Measurements from ENCODE around the gene TAAR1.
"Not testable (repeated sequence)": the region's sequence is repeated elsewhere in the genome, so short reads cannot be mapped to it uniquely, and the experiment has no call there.

The TAAR1 gene, protein sequence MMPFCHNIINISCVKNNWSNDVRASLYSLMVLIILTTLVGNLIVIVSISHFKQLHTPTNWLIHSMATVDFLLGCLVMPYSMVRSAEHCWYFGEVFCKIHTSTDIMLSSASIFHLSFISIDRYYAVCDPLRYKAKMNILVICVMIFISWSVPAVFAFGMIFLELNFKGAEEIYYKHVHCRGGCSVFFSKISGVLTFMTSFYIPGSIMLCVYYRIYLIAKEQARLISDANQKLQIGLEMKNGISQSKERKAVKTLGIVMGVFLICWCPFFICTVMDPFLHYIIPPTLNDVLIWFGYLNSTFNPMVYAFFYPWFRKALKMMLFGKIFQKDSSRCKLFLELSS
- 0 to 0.07 (median 0) reads per million in 18 experiments for total RNA-seq

DNA sequence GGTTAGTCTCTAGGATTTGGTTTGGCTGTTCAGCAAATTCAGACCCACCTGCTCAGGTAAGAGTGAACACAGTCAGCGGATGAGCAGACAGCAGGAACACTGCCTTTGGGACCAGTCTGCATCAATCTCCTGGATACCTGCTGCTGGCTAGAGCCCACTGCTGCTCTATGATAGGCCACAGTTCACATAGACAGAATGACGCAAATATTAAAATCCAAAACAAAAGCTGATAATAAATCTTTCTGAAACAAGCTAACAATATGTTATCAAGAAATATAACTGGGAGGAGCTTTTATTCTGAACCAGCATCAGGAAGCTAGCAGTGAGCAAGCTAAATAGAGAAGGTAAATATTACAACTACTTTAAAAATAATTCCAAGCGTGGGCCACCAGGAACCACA is at the start of gene TAAR1:
Gene TAAR1 (minus strand): TSS at position 101 of the 400 bp plus-strand sequence. CDS start 13,179 bp downstream, outside the sequence.
- DNase-seq, result no peak

DNA sequence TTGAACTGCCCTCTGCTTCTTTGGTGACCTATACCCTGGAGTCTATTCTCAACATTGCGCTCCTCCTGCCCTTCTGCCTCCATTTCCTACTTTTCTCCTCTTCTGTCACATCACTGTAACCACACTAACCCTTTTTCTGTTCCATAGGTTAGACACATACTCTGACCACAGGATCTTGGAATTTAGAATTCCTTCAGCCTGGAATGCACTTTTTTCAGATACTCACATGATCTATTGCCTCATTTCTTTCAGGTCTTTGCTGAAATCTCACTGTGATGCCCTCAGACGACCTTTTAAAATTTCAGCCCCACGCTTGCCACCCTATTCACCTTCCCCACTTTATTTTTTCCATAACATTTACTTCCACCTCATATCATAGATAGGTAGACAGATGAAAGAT is 49.8 kb upstream of the TAAR1 start:
- no peak for DNase-seq

DNA sequence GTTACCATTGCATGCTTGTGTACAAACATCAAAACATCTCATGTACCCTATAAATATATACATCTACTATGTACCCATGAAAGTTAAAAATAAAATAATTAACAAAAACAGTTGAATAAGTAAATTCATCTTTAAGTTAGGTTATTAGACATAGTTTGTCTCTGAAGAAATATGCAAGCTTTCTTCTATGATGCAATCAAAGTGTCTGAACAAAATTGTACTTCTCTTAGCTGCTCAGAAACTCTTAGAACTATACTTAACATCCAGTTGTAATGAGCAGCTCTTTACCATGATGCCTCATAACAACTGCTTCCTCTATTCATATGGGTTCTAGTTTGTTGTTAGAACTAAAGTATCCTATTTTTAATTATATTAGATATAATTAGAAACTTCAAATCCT is 49.0 kb upstream of the TAAR1 start:
- DNase-seq, result peak in 1 of 2 donors; percentile 25

DNA sequence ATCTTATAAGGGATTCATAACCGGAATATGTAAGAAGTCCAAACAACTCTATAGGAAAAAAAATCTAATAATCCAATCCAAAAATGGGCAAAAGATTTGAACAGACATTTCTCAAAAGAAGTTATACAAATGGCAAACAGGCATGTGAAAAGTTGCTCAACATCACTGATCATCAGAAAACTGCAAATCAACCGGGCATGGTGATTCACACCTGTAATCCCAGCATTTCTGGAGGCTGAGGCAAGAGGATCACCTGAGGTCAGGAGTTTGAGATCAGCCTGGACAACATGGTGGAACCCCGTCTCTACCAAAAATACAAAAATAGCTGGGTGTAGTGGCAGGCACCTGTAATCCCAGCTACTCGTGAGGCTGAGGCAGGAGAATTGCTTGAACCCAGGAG is 47.8 kb upstream of the TAAR1 start:
- not testable (repeated sequence) for DNase-seq

DNA sequence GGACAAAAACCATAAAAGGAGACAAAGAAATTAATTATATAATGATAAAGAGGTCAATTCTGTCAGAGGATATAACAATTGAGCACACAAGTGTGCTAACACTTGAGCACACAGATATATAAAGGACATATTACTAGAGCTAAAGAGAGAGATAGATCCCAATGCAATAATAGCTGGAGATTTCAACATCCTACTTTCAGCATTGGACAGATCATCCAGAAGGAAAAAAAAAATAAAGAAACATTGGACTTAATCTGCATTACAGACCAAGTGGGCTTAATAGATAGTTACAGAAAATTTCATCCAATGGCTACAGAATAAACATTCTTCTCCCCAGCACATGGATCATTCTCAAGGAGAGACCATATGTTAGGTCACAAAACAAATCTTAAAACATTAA is 45.0 kb upstream of the TAAR1 start:
- DNase-seq, result no peak

DNA sequence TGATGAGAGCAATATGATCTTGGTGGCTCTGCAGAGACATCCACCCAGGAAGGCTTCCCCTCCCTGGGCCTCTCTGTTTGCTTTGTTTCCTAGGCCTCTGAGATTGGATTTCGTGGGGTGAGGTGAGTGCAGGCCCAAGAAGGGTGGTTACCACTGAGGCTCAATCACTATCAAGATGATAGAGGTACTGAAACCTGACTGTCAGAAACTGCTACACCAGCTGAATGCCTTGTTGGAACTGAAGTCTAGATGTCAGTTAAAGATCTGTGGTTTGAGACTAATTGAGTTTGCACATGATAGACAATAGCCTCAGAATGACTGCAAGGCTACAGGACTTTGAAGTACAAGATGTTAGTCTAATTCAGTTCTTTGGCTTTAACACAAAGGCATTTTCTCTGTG is 39.6 kb upstream of the TAAR1 start:
- DNase-seq, result no peak

DNA sequence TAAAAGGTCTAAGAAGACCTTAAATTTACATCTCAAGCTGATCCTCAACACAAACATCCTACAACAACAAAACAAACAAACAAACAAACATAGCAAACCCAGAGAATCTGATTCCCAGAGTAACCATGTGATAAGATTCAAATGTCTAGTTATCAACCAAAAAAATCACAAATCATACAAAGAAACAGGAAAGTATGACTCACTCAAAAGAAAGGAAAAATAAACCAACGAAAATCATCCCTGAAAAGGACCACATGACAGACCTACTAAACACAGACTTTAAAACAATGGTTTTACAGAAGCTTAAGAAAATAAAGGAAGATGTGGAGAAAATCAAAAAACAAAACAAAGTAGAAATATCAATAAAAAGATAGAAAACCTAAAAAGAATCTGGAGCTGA is 36.8 kb upstream of the TAAR1 start:
- DNase-seq, result no peak

DNA sequence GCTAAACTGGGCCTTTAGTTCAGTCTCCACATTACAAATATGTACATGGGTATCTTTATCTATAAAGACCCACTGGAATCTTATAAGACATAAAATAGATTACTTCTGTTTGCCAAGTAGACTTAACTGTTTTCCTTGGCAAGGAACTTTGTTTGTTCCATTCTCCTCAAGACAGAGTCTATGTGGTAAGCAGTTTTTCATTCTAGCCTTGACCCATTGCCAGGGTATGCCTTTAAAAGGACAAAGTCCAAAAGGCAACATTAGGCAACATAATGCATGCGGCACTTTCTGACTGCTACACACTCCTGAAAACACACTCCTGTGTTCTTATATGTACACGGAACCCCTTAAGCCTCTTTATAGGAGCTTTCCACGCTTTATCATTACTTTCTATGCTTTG is 34.5 kb upstream of the TAAR1 start:
- DNase-seq, result no peak

DNA sequence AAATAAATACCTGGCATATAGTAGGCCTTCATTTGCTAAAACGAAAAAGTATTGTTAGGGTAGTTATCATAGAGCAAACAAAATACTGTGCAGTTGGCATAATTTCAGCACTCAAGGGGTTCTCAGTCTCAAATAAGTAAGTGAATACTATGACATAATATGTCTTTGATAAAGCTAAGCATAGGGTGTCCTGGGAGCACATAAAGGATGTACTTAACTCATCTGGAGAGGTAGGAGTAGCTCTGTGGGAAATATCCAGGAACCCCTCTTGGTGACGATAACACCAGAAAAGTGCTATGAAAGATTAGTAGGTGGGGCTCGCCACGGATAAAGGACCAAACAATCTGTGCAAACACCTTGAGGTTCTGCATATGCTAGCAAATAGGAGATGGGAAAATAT is 31.7 kb upstream of the TAAR1 start:
- DNase-seq, result no peak

DNA sequence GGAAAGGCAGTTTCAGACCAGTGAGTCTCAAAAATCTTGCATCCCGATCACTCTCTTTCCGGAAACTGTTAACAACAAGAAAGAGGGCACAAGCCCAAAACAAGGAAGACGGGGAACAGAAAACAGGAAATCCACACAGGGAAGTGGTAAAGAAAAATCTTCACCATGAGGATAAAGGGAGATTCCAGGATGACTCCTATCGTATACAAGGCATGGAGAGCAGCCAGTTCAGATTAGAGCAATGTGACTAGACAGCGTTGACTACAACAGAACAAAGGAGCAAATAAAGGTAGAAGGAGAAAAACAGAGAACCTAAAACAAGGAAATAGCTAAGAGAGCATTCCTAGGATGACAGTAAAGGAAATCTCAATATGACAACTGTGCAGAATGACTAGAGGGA is 28.3 kb upstream of the TAAR1 start:
- peak; percentile 37 to 51 for DNase-seq

DNA sequence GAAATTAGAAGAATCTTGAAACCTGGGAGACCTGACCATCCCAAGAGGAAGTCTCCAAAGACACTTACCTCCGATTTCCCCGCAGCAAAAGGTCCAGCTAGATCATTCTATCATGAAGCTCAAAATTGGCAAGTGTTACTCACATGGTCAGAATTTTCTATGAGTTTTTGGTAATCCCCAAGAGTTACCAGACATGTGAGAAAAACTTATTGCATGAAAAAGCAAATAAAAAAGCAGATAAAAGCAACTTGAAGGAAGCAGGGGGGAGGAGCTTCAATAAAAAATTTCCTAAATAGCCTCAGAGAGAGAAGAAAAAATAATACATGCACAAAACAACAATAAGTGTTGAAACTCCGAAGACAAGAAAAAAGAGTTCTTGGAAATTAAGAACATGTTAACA is 27.5 kb upstream of the TAAR1 start:
- no peak for DNase-seq

DNA sequence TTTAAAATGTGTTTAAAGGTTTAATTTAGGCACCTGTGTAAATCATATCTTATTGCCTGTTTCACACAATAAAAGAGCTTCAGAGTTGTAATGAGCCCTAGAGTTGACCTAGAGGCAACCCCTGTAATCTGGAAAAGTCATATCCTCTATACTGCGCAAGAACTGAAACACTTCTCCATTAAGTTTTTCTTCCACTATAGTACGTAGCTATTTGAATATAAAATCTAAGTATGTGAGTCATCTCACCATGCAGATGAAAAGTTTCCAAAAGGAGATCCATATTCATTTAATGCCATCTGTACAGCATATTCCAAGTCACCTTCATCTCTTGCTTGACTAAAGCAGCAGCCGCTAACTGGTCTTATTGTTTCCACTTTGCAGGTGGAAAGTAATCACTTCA is 26.0 kb upstream of the TAAR1 start:
- peak; percentile 42 to 72 for DNase-seq

DNA sequence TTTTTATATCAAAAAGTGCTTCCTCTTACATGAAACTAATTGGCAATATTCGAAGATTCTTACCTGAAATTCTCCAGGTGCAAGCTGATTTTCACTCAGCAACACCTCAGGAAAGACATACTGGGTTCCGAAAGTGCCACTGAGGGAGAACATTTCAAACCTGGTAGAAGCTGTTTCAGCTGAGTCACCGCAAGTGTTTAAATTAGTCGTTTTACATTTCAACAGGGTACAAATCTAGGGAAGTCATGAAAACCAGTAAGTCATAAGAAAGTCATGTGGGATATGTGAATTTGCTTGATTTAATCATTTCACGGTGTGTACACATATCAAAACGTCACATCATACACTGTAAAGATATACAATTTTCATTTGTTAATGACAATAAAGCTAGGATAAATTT is 25.3 kb upstream of the TAAR1 start:
- DNase-seq, result peak; percentile 51 to 56

DNA sequence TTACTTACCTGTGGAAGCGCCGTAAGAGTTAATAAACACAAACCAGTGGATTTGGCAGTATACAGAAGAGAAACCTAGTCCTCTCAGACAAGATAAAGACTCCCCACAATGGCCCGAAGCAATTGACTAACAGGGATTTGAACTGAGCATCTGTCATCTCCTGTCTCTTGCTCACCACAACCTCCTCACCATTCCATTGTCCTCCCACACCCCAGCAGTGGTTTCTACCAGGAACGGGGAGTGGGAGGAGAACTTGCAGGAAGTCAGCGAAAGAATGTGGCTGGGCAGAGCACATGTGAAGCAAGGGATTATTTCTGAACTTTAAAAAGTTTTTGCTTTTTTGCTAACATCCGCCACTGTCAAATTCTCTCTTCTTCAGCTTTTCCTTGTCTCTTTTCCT is 24.6 kb upstream of the TAAR1 start:
- peak; percentile 71 to 83 for DNase-seq

DNA sequence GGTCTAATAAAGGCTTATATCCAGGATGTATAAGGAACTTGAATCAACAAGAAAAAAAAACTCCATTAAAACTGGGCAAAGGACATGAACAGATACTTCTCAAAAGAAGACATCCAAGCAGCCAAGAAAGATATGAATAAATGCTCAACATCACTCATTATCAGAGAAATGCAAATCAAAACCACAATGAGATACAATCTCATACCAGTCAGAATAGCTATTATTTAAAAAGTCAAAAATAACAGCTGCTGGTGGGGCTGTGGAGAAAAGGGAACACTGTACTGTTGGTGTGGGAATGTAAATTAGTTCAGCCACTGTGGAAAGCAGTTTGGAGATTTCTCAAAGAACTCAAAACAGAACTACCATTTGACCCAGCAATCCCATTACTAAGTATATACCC is 20.1 kb upstream of the TAAR1 start:
- DNase-seq, result not testable (repeated sequence)

DNA sequence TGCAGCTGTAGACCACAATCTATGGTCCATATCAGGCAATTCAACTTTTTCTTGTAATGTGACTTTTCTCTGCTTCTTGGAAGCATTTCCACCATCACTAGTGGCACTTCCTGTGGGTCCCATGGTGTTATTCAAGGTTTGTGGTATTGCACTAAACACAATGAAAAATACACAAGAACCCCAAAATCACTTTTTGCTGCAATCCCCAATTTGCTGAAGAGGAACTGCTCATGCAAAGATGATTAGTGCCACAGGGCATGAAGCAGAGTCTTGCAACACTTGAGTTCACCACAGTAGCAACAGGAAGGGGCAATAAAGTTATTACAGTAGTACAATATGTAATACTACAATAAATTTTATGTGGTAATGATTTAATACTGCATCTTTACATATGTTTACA is 16.8 kb upstream of the TAAR1 start:
- peak; percentile 71 to 89 for DNase-seq

DNA sequence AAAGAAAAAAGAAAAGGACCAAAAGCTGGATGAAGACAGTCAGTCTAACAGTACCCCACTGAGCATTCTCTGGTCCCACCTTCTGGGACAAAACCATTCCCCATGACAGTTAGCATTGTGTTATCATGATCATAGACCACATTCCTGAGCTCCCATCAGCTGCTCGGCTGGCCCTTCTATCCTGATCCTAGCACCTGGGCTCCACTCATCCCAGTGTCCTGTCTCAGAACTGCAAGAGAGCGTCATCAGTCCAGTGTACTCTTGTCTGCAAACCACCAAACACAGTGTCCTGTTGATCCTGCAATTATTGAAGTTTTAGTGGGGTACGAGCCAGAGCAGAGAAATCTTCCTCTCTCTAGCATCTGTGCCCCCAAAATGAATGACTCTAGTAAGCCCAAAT is 16.0 kb upstream of the TAAR1 start:
- DNase-seq, result no peak

DNA sequence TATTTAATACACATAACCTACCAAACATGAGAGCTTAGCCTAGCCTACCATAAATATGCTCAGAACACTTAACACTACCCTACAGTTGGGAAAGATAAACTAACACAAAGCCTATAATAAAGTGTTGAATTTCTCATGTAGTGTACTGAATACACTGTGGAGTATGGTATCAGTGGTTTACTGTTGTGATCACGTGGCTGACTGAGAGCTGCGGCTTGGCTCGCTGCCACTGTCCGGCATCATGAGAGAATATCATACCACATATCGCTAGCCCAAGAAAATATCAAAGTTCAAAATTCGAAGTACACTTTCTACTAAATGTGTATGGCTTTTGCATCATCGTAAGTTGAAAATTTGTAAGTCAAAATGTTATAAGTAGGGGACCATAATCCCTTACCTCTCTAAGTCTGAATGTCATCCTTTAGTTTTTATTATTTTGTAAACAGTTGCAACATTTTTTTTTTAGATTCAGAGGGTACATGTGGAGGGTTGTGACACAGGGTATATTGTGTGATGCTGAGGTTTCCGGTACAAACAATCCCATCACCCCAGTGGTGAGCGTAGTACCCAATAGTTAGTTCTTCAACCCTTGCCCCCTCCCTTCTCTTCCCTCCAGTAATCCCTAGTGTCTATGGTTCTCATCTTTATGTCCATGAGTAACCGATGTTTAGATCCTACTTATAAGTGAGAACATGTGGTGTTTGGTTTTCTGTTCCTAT is 14.6 kb upstream of the TAAR1 start:
- DNase-seq, result no peak

DNA sequence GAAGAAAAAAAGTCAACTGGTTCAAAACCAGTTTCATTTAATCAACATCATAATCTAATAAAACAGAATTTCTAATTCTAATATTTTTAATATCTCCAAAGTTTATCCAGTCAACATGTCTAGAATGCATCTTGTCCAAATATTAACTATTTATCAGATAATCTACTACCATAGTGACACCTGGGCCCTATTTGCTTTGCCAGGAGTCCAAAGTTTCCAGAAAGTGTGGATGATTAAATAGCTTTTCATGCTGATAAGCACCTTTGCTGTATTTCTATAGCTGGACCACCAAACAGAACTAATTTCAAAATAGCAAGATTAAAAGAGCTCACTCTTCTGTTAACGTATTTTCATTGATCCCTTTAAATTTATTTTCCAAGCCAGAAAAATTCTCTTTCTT is 12.3 kb upstream of the TAAR1 start:
- DNase-seq, result no peak

DNA sequence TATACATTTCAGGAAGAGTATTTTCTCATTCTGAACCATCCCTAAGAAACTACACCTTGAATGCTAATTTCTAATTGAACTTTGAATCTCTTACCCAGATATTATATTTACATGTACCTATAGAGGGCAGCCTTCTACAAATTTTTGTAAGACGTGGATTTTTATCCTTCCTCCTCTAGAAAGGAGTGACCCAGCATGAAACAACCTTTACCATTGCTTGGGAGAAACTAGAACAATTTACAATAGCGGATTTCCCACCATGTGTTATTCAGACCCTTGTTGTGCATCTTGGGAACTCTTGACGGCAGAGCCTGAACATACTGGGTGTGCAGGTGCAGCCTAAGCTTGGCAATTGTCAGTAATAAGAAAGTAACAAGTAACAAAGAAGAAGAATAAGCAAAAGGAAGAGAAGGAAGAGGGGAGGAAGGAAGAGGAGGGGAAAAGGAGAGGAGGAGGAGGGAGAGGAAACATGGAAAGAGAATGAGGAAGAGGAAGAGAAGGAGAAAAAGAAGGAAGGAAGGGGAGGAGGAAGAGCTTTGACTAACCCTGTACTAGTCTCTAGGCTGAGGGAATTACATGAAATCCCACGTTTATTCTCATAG is 10.8 kb upstream of the TAAR1 start:
- peak; percentile 52 to 83 for DNase-seq

DNA sequence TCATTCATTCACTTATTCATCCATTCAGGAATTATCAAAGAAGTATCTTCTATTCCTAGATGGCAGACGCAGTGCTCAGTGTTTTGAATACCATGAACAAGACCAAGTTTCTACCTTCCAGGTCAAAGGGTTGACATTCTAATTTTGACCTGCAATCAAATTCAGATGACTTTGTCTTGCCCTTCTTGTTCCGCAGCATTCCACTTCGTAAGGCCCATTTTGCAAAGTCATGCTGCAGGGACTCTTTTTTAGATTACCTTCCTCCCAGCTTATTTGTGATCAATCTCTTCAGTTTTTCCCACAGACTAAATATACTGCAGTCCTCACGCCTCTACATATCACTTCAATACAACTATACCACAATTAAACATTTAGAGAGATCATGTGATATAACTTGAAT is 7.1 kb upstream of the TAAR1 start:
- DNase-seq, result no peak

DNA sequence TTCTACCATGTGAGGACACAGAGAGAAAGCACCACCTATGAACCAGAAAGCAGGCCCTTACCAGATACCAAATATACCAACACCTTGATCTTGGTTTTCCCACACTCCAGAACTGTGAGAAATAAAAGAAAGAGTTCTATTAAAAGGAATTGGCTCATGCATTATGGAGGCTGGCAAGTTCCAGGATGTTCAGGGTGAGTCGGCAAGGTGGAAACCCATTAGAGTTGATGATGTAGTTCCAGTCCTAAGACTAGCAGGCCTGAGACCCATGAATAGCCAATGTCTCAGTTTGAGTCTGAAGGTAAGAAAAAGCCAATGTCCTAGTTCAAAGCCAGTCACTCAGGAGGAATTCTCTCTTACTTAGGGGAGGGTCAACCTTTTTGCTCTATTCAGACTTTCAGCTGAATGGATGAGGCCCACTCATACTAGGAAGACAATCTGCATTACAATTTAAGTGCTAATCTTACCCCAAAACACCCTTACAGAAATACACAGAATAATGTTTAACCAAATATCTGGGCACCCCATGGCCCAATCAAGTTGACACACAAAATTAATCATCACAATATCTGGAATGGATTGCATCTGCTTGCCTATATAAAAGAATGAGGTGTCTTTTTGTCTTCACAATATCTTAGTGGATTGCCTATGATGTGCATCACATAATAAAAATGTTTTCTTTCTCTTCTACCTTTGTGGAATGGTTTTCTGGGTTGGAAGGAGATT is 5.5 kb upstream of the TAAR1 start:
- DNase-seq, result no peak

DNA sequence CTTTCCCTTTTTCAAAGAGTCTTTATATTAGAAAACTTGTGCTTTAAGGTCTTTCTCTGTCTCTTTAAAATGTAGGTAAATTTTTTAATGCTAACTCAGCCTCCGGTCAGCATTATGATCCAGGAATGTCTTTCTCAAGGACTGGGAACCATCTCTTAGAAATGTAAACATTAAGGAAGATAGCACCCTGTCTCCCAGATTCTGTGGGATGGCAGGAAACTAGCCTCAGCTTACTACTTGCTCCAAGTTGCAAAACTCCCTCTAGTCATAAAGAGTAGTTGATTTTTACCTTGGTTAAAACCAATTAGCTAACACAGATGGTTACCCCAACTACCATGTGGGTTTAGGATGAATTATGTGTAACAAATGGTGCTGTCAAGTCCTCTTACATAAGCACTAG is 4.7 kb upstream of the TAAR1 start:
- no peak for DNase-seq

All from inflammatory macrophage (primary cell).